Hepatocyte (in vitro differentiated cells): ENCODE measurements around the gene UGT1A7. TPM values are rescaled to one million over a fixed set of nuclear protein-coding genes. Genes with fewer than 3 reads are reported as not detected.

Experiments used
- DNase-seq: peaks from one replicate; pipeline ENCODE4 v3.0.0-alpha.2; 2016; ENCODE audit warnings: low spot score
- H2AFZ ChIP-seq: fragments of 200-600 bp; sonication (generic); 2 replicates; pipeline ENCODE4 v1.6.0; 2016; ENCODE audit warnings: antibody characterized with exemption, mild to moderate bottlenecking
- H3K27ac ChIP-seq: fragments of 200-600 bp; sonication (generic); 2 replicates; pipeline ENCODE4 v1.5.1; 2016; ENCODE audit warnings: mild to moderate bottlenecking
- H3K27me3 ChIP-seq: fragments of 200-600 bp; sonication (generic); 2 replicates; pipeline ENCODE4 v1.6.1; 2016
- H3K36me3 ChIP-seq: fragments of 200-600 bp; sonication (generic); replicated peaks from 2 replicates; pipeline ENCODE4 v1.5.1; 2016; ENCODE audit warnings: low read depth; ENCODE audit not compliant: insufficient read depth
- H3K4me1 ChIP-seq: fragments of 200-600 bp; sonication (generic); 2 replicates; pipeline ENCODE4 v1.5.1; 2016; ENCODE audit warnings: mild to moderate bottlenecking, moderate library complexity; ENCODE audit not compliant: insufficient read depth
- H3K4me2 ChIP-seq: fragments of 200-600 bp; sonication (generic); 2 replicates; pipeline ENCODE4 v1.6.0; 2016
- H3K4me3 ChIP-seq: fragments of 200-600 bp; sonication (generic); 2 replicates; pipeline ENCODE4 v1.5.1; 2016; ENCODE audit warnings: mild to moderate bottlenecking
- H3K79me2 ChIP-seq: fragments of 200-600 bp; sonication (generic); 2 replicates; pipeline ENCODE4 v1.6.0; 2017; ENCODE audit warnings: mild to moderate bottlenecking
- H3K9me2 ChIP-seq: fragments of 200-600 bp; sonication (generic); replicated peaks from 2 replicates; pipeline ENCODE4 v1.6.0; 2017; ENCODE audit warnings: mild to moderate bottlenecking; ENCODE audit not compliant: insufficient read depth
- H3K9me3 ChIP-seq: fragments of 200-600 bp; sonication (generic); 2 replicates; pipeline ENCODE4 v1.5.1; 2016; ENCODE audit warnings: low read depth, mild to moderate bottlenecking
- H4K20me1 ChIP-seq: fragments of 200-600 bp; sonication (generic); 2 replicates; pipeline ENCODE4 v1.6.0; 2016; ENCODE audit warnings: mild to moderate bottlenecking; ENCODE audit not compliant: insufficient read depth, poor library complexity, severe bottlenecking
- CTCF ChIP-seq: fragments of 200-600 bp; sonication (generic); IDR thresholded peaks from 2 replicates; pipeline ENCODE4 v1.5.1; 2016; ENCODE audit warnings: antibody characterized with exemption, mild to moderate bottlenecking; ENCODE audit not compliant: poor library complexity
- EZH2 ChIP-seq: fragments of 200-600 bp; sonication (generic); IDR thresholded peaks from 2 replicates; pipeline ENCODE4 v1.6.1; 2016; ENCODE audit warnings: antibody characterized with exemption, mild to moderate bottlenecking, borderline replicate concordance
- EZH2phosphoT487 ChIP-seq: fragments of 200-600 bp; sonication (generic); IDR thresholded peaks from one replicate; pipeline ENCODE4 v1.6.1; 2018; ENCODE audit warnings: antibody characterized with exemption, mild to moderate bottlenecking, low read depth, moderate library complexity; ENCODE audit not compliant: unreplicated experiment, severe bottlenecking
- WGBS: methylation state at CpG from one replicate; pipeline ENCODE4 v1.1.6; 2016; ENCODE audit warnings: low lambda C conversion rate; ENCODE audit errors: missing lambda C conversion rate; 5-methylcytosine and 5-hydroxymethylcytosine counted together
- polyA plus RNA-seq: library from polyadenylated mRNA; unstranded; fragments of >200 nt; fragmentation: Nextera tagmentation; extraction: Ambion mirVana; gene quantifications from 2 replicates; pipeline ENCODE4 v1.2.1, GENCODE V29; 2016
- total RNA-seq: library from RNA; depleted of rRNA; stranded (reverse); fragments of >200 nt; gene quantifications from 2 replicates; pipeline ENCODE4 v1.2.3, GENCODE V29; 2014

UGT1A7 gene
- total and polyA plus RNA-seq, 2 experiments from 2014 or later, result 0.07 TPM; not detected in 1

- no peaks in the 10 kb centered on the region for H3K27me3 ChIP-seq
- DNase-seq, result no peak
- TF ChIP-seq CTCF (no peak), EZH2phosphoT487 (no peak), EZH2 (no peak)
- 94% methylated on average over 8 of the region's 8 CpGs for WGBS
- H3K9me2 ChIP-seq, result no peaks in the 10 kb centered on the region
- H3K4me2 ChIP-seq, result no peak overlapping the region
- no peaks in the 10 kb centered on the region for H3K79me2 ChIP-seq
- H4K20me1 ChIP-seq, result no peaks in the 10 kb centered on the region
- H2AFZ ChIP-seq, result no peak overlapping the region
- no peaks in the 10 kb centered on the region for H3K4me1 ChIP-seq
- H3K36me3 ChIP-seq, result no peaks in the 10 kb centered on the region
- no peaks in the 10 kb centered on the region for H3K9me3 ChIP-seq
- H3K4me3 ChIP-seq, result no peak overlapping the region
- H3K27ac ChIP-seq, result no peak overlapping the region
Observed at GRCh38 chr2:233811732-233812131, 130.0 kb downstream of the UGT1A7 start.

DNA sequence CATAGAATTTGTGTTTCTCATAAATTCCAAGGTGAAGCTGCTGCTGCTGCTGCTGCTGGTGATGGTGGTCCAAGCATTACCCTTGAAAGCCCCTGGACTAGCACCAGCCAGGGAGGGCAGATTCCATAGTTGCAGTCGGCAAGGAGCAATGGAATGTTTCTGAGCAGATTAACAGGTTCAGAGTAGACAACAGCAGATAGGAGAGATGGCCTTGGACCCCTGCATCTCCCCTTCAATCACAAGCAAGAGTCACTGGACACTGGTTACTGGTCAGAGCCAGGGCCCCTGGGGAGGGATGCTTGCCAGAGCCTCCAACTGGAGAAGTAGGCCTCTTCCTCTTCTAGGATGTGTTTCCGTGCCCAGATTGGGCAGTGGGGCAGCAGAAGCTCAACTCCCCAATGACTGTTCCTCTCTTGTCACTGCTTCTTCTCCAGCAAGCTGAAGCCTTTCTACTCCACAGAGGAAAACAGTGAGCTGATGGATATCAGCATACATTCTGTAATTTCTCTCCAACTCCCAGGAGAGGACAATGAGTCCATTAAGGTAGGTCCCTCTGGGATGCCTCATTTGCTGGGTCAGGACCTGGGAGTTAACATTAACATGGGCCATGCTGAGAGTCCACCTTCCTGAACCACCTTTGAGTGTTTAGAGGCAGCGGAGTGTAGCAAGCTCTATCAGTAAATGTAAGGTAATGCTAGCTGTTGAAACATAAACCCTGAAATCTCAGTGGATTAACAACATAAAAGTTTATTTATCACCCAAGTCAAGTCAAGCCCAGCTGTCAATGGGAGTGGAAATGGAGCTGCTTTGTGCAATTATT is 131.7 kb downstream of the UGT1A7 start:
- WGBS, result 79% methylated on average over 3 of the region's 3 CpGs
- no peak for TF ChIP-seq EZH2phosphoT487
- TF ChIP-seq EZH2, result no peak
- no peak for TF ChIP-seq CTCF
- Histone ChIP-seq H3K9me3 (no peaks in the 10 kb centered on the region), H3K27me3 (no peaks in the 10 kb centered on the region), H3K9me2 (no peaks in the 10 kb centered on the region), H3K36me3 (no peaks in the 10 kb centered on the region), H3K79me2 (no peaks in the 10 kb centered on the region), H2AFZ (no peak overlapping the region), H3K27ac (no peak overlapping the region), H4K20me1 (no peaks in the 10 kb centered on the region), H3K4me1 (peaks cover 10% of the 10 kb centered on the region), H3K4me3 (no peak overlapping the region), H3K4me2 (no peak overlapping the region)
- no peak for DNase-seq

- H3K27ac ChIP-seq, result no peak overlapping the region
- H3K79me2 ChIP-seq, result no peaks in the 10 kb centered on the region
- no peaks in the 10 kb centered on the region for H4K20me1 ChIP-seq
- no peaks in the 10 kb centered on the region for H3K9me3 ChIP-seq
- no peaks in the 10 kb centered on the region for H3K9me2 ChIP-seq
- peaks cover 10% of the 10 kb centered on the region for H3K4me1 ChIP-seq
- no peaks in the 10 kb centered on the region for H3K36me3 ChIP-seq
- no peak for TF ChIP-seq CTCF
- TF ChIP-seq EZH2, result no peak
- no peak for TF ChIP-seq EZH2phosphoT487
- no peak overlapping the region for H2AFZ ChIP-seq
- WGBS, result 78% methylated on average over 2 of the region's 2 CpGs
- no peak overlapping the region for H3K4me3 ChIP-seq
- no peaks in the 10 kb centered on the region for H3K27me3 ChIP-seq
- no peak overlapping the region for H3K4me2 ChIP-seq
- no peak for DNase-seq
Observed at GRCh38 chr2:233814056-233814835, 132.5 kb downstream of the UGT1A7 start.
